Measurements from ENCODE around the gene SLC39A11. TPM values are rescaled to one million over a fixed set of nuclear protein-coding genes. Genes with fewer than 3 reads are reported as not detected.

Gene SLC39A11
- total and polyA plus RNA-seq, 4 donors: 18.9 to 44.9 (median 28.2) TPM

DNA sequence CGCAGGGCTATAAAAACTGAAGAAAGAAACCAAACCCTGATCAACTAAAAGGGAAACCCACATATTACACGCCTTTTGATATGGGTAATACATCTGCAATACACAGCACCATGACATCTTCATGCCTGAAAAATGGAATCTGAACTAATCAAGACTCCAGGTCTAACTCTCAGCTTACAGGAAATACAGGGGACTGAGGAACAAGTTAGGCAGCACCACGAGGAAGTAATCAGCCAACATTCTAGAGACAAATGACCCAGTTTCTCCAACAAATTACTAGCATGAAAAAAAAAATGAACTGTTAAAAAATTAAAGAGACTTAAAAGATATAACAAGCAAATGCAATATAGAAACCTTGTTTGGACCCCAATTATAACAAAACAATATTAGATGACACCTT, 9.1 kb downstream of the SLC39A11 start:
- Histone ChIP-seq H3K27ac (ENCODE audit: low read depth in 1 of 2, low read length in 2 of 2) (no peak overlapping the region), H3K36me3 (ENCODE audit: control insufficient read depth in 4 of 4, insufficient read depth in 3 of 4, low read depth in 1 of 4, low read length in 3 of 4) (peaks cover 0 to 28% (median 22%) of the 10 kb centered on the region in 4 donors), H3K27me3 (ENCODE audit: control insufficient read depth in 4 of 4, insufficient read depth in 4 of 4, low read length in 3 of 4) (no peaks in the 10 kb centered on the region), H3K4me1 (ENCODE audit: control insufficient read depth in 4 of 4, insufficient read depth in 4 of 4, low read length in 3 of 4) (peaks cover 0 to 3% (median under 1%) of the 10 kb centered on the region in 4 donors), H3K9me3 (ENCODE audit: control insufficient read depth in 4 of 4, low read length in 3 of 4) (no peaks in the 10 kb centered on the region), H3K9ac (ENCODE audit: low read depth in 1 of 2, low read length in 2 of 2) (no peak overlapping the region), H3K4me3 (ENCODE audit: low read depth in 1 of 3, low read length in 3 of 3) (no peak overlapping the region)
- WGBS: 63% methylated on average over 3 of the region's 3 CpGs
- no peak for TF ChIP-seq JUND (IDR thresholded peaks at IDR 0.05)
- TF ChIP-seq, protein P1, sequence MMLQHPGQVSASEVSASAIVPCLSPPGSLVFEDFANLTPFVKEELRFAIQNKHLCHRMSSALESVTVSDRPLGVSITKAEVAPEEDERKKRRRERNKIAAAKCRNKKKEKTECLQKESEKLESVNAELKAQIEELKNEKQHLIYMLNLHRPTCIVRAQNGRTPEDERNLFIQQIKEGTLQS (IDR thresholded peaks at IDR 0.05): no peak
- TF ChIP-seq RAD21 (IDR thresholded peaks at IDR 0.05): no peak
- TF ChIP-seq FOXA2 (IDR thresholded peaks at IDR 0.05): no peak
- TF ChIP-seq, protein P2, sequence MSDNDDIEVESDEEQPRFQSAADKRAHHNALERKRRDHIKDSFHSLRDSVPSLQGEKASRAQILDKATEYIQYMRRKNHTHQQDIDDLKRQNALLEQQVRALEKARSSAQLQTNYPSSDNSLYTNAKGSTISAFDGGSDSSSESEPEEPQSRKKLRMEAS (IDR thresholded peaks at IDR 0.05): no peak
- TF ChIP-seq GABPA (IDR thresholded peaks at IDR 0.05 in 1 of 2, conservative IDR thresholded peaks at IDR 0.05 in 1 of 2): no peak
- no peak for TF ChIP-seq HNF4G (IDR thresholded peaks at IDR 0.05)
- no peak for TF ChIP-seq HNF4A (conservative IDR thresholded peaks at IDR 0.05)
- TF ChIP-seq, protein P3, sequence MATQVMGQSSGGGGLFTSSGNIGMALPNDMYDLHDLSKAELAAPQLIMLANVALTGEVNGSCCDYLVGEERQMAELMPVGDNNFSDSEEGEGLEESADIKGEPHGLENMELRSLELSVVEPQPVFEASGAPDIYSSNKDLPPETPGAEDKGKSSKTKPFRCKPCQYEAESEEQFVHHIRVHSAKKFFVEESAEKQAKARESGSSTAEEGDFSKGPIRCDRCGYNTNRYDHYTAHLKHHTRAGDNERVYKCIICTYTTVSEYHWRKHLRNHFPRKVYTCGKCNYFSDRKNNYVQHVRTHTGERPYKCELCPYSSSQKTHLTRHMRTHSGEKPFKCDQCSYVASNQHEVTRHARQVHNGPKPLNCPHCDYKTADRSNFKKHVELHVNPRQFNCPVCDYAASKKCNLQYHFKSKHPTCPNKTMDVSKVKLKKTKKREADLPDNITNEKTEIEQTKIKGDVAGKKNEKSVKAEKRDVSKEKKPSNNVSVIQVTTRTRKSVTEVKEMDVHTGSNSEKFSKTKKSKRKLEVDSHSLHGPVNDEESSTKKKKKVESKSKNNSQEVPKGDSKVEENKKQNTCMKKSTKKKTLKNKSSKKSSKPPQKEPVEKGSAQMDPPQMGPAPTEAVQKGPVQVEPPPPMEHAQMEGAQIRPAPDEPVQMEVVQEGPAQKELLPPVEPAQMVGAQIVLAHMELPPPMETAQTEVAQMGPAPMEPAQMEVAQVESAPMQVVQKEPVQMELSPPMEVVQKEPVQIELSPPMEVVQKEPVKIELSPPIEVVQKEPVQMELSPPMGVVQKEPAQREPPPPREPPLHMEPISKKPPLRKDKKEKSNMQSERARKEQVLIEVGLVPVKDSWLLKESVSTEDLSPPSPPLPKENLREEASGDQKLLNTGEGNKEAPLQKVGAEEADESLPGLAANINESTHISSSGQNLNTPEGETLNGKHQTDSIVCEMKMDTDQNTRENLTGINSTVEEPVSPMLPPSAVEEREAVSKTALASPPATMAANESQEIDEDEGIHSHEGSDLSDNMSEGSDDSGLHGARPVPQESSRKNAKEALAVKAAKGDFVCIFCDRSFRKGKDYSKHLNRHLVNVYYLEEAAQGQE (IDR thresholded peaks at IDR 0.05): no peak
- TF ChIP-seq, protein P4, sequence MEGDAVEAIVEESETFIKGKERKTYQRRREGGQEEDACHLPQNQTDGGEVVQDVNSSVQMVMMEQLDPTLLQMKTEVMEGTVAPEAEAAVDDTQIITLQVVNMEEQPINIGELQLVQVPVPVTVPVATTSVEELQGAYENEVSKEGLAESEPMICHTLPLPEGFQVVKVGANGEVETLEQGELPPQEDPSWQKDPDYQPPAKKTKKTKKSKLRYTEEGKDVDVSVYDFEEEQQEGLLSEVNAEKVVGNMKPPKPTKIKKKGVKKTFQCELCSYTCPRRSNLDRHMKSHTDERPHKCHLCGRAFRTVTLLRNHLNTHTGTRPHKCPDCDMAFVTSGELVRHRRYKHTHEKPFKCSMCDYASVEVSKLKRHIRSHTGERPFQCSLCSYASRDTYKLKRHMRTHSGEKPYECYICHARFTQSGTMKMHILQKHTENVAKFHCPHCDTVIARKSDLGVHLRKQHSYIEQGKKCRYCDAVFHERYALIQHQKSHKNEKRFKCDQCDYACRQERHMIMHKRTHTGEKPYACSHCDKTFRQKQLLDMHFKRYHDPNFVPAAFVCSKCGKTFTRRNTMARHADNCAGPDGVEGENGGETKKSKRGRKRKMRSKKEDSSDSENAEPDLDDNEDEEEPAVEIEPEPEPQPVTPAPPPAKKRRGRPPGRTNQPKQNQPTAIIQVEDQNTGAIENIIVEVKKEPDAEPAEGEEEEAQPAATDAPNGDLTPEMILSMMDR (IDR thresholded peaks at IDR 0.05; ENCODE audit: low read depth, low read length, missing input control): no peak
- TF ChIP-seq SP1 (IDR thresholded peaks at IDR 0.05): no peak
- no peak for TF ChIP-seq FOXA1 (IDR thresholded peaks at IDR 0.05)
- TF ChIP-seq YY1 (IDR thresholded peaks at IDR 0.05): no peak
- no peak for TF ChIP-seq RXRA (IDR thresholded peaks at IDR 0.05)
- no peak for TF ChIP-seq EGR1 (IDR thresholded peaks at IDR 0.05; ENCODE audit: low read depth in 2 of 2)
- TF ChIP-seq, protein P5, sequence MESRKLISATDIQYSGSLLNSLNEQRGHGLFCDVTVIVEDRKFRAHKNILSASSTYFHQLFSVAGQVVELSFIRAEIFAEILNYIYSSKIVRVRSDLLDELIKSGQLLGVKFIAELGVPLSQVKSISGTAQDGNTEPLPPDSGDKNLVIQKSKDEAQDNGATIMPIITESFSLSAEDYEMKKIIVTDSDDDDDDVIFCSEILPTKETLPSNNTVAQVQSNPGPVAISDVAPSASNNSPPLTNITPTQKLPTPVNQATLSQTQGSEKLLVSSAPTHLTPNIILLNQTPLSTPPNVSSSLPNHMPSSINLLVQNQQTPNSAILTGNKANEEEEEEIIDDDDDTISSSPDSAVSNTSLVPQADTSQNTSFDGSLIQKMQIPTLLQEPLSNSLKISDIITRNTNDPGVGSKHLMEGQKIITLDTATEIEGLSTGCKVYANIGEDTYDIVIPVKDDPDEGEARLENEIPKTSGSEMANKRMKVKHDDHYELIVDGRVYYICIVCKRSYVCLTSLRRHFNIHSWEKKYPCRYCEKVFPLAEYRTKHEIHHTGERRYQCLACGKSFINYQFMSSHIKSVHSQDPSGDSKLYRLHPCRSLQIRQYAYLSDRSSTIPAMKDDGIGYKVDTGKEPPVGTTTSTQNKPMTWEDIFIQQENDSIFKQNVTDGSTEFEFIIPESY (IDR thresholded peaks at IDR 0.05): no peak
- TF ChIP-seq TAF1 (conservative IDR thresholded peaks at IDR 0.05): no peak
- no peak for TF ChIP-seq NR2F2 (IDR thresholded peaks at IDR 0.05)
- no peak for DNase-seq (ENCODE audit: low spot score)
